Measurements from ENCODE around the gene XRRA1. TPM values are rescaled to one million over a fixed set of nuclear protein-coding genes. Genes with fewer than 3 reads are reported as not detected.
A peak's percentile ranks its signal among the peaks of the same experiment; 100 is the strongest.
"Not testable (repeated sequence)": the region's sequence is repeated elsewhere in the genome, so short reads cannot be mapped to it uniquely, and the experiment has no call there.

The XRRA1 gene
- total RNA-seq, 1 experiment from 2014 or later, result 34.1 TPM

GRCh38 chr11:74837191-74837590 is 111.7 kb downstream of the XRRA1 start:
- no peak overlapping the region for H3K4me3 ChIP-seq (ENCODE audit: low read depth in 2 of 2, low read length in 2 of 2)
- BruUV-seq (replicated peaks), result TSS peak; percentile 20
- H3K36me3 ChIP-seq (ENCODE audit: control insufficient read depth, insufficient read depth, low read length), result peaks cover 24% of the 10 kb centered on the region

GRCh38 chr11:74826901-74827300 is 122.0 kb downstream of the XRRA1 start:
- ChIA-PET POLR2A (no interaction called here), CTCF (no interaction called here)
- no peak for ATAC-seq
- DNase-seq (ENCODE audit: low read depth, low spot score), result no peak
- TF ChIP-seq CTCF (IDR thresholded peaks at IDR 0.05), result no peak
- TF ChIP-seq POLR2AphosphoS5 (IDR thresholded peaks at IDR 0.05; ENCODE audit: low read depth, low read length), result no peak
- no peak for TF ChIP-seq REST (IDR thresholded peaks at IDR 0.05; ENCODE audit: insufficient read depth in 1 of 2, low read depth in 2 of 2, low read length in 1 of 2)
- TF ChIP-seq SIN3A (IDR thresholded peaks at IDR 0.05; ENCODE audit: borderline replicate concordance, insufficient read depth, low read depth, low read length), result no peak
- no peak for TF ChIP-seq TCF7L2 (IDR thresholded peaks at IDR 0.05; ENCODE audit: low read depth, low read length)
- Histone ChIP-seq H3K4me3 (ENCODE audit: low read depth in 2 of 2, low read length in 2 of 2) (no peak overlapping the region), H3K27me3 (ENCODE audit: control insufficient read depth, insufficient read depth, low read length) (no peaks in the 10 kb centered on the region), H3K4me1 (ENCODE audit: control insufficient read depth, insufficient read depth, low read length) (no peaks in the 10 kb centered on the region), H3K27ac (ENCODE audit: low read length) (no peak overlapping the region), H3K9me3 (ENCODE audit: control insufficient read depth, insufficient read depth, low read depth, low read length) (peaks cover 8% of the 10 kb centered on the region; the same call in 1 of the 2 replicates), H3K36me3 (ENCODE audit: control insufficient read depth, insufficient read depth, low read length) (no peaks in the 10 kb centered on the region; the same call in 1 of the 2 replicates)
- no TSS peak for BruUV-seq (replicated peaks)
- in situ Hi-C loops (cut with HindIII; ENCODE audit: low pct_unique_long_range_greater_than_20kb, low sequenced_read_pairs) (no loop called here), intact Hi-C loops (cut with micrococcal nuclease; ENCODE audit: unreplicated experiment) (no loop called here)

More at GRCh38 chr11:74837191-74837590, 111.7 kb downstream of the XRRA1 start:
- Histone ChIP-seq H3K27me3 (ENCODE audit: control insufficient read depth, insufficient read depth, low read length) (no peaks in the 10 kb centered on the region), H3K4me1 (ENCODE audit: control insufficient read depth, insufficient read depth, low read length) (no peaks in the 10 kb centered on the region), H3K27ac (ENCODE audit: low read length) (no peak overlapping the region), H3K9me3 (ENCODE audit: control insufficient read depth, insufficient read depth, low read depth, low read length) (no peaks in the 10 kb centered on the region)
- POLR2A ChIA-PET, result no interaction called here
- ATAC-seq (no peak), DNase-seq (ENCODE audit: low read depth, low spot score) (no peak)
- TF ChIP-seq REST (IDR thresholded peaks at IDR 0.05; ENCODE audit: insufficient read depth in 1 of 2, low read depth in 2 of 2, low read length in 1 of 2) (no peak), POLR2AphosphoS5 (IDR thresholded peaks at IDR 0.05; ENCODE audit: low read depth, low read length) (no peak), SIN3A (IDR thresholded peaks at IDR 0.05; ENCODE audit: borderline replicate concordance, insufficient read depth, low read depth, low read length) (no peak), TCF7L2 (IDR thresholded peaks at IDR 0.05; ENCODE audit: low read depth, low read length) (no peak)
- CTCF ChIA-PET, result no interaction called here
- intact Hi-C loops (cut with micrococcal nuclease; ENCODE audit: unreplicated experiment), result no loop called here
- in situ Hi-C loops (cut with HindIII; ENCODE audit: low pct_unique_long_range_greater_than_20kb, low sequenced_read_pairs), result no loop called here

GRCh38 chr11:74825596-74825995 is 123.3 kb downstream of the XRRA1 start:
- CTCF ChIA-PET; H3K9me3 ChIP-seq (ENCODE audit: control insufficient read depth, insufficient read depth, low read depth, low read length); in situ Hi-C loops (cut with HindIII; ENCODE audit: low pct_unique_long_range_greater_than_20kb, low sequenced_read_pairs); H3K36me3 ChIP-seq (ENCODE audit: control insufficient read depth, insufficient read depth, low read length); intact Hi-C loops (cut with micrococcal nuclease; ENCODE audit: unreplicated experiment); H3K4me3 ChIP-seq (ENCODE audit: low read depth in 2 of 2, low read length in 2 of 2); POLR2A ChIA-PET; BruUV-seq (replicated peaks); DNase-seq (ENCODE audit: low read depth, low spot score); ATAC-seq; H3K27ac ChIP-seq (ENCODE audit: low read length); H3K4me1 ChIP-seq (ENCODE audit: control insufficient read depth, insufficient read depth, low read length); H3K27me3 ChIP-seq (ENCODE audit: control insufficient read depth, insufficient read depth, low read length): not testable (repeated sequence)
